GM19351 (cell line): ENCODE data around the gene INSM1.

Source experiments
- ATAC-seq: cut with Tn5 transposase; IDR thresholded peaks from one replicate; pipeline ENCODE4 v1.9.1; 2021; ENCODE audit warnings: mild to moderate bottlenecking, moderate library complexity; ENCODE audit not compliant: unreplicated experiment

Gene INSM1

DNA sequence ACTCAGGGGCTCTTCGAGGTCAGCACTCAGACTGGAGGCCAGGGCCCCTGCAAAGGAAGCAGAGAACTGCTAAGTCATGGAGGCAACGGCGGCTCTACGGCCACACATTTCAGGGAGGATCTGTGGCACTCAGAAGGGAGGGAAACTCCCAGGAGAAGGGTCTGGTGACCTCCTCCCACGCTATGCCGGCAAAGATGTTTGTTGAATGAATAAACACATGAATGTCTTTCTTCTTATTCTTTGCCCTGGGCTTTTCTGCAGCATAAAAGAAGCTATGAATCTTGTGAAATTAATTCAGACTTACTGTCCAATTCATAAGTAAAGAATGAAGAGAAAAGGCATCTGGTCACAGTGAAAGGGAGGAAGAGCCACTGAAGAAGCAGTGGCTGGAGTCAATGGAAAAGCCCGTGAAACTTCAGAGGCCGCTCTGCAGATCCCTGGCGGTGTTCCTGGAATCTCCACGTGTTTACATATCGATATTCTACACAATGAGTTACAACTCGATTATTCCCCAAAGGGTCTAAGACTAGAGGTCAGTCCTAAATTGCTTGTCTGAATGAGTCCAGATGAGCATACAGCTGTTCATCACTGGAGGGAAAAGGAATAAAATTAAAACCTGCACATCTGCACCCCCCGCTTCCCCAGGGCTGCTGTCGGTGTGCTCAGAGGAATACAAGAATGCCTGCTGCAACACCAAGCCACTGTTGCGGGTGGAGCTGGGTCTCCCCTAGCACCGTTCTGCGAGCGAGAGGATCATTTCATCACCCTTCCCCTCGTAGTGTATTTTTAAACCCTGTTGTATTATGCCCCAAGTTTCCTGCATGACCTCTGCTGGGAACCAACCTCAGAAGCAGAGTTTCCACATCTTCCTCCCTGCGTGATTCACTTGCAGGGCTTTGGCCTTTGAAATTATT, 25.6 kb downstream of the INSM1 start:
- ATAC-seq, result no peak

DNA sequence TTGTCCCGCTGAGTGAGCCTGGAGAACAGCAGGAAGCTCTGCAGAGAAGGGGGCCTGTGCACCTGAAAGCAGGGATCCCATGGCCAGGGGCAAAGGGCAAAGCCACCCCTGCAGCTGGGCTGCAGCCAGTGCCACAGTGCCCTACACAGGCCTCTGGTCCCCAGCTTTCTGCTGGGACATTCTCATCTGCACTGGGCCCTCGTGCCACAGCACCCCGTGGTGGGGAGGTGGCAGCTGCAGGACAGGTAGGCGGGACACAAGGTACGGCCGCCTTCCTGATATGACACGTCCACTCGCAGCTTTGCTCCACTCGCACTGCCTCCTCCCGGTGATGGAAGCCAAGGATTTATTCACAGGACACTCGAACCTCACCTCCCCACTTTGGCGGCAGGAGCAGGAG, 27.2 kb downstream of the INSM1 start:
- ATAC-seq, result no peak

DNA sequence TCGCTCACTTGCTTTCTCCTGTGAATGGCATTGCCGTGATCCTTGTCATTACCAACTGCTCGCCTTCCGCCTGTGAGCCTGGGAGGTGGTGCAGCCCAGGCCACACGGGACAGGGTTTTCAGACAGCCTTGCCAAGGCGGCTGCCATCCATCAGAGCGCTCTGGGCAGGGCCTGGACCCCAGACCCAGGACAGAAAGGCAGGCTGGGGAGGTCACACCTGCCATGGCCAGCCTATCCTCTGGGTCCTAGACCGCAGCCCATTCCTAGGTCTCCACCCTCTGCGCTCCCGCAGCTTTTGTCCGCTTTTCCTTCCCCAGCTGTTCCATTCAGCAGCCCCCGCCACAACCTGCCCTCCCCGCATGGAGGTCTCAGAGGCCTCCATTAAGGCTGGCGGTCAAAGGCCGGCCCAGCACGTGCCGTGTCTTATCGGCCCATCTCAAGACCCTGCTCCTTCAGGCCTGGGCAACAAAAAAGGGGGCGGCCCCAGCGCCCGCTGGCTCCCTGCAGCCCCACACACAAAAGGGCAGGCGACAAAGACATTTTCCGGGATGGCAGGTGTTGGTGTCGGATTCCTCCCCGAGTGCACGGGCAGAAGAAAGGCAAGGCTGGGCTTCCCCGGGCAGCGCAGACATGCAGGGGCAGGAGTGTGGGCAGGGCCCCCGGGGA, 28.1 kb downstream of the INSM1 start:
- ATAC-seq, result no peak

DNA sequence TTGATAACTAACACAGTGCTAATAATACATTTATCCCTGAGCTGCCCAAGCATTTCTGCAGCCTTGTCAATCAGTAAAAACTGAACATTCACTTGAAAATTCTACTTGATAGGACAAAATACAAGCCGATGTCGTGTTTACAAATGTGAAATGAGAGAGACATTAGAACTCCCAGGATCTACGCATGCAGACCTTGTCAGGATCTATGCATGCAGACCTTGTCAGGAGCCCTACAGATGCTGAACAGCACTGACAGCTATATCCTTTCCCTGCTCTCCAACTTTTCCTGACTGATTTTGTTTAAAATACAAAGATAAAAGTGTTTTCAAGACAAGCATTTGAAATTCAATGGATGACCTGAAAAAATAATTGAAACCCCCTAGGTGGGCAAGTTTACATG, 28.9 kb downstream of the INSM1 start:
- ATAC-seq, result no peak

DNA sequence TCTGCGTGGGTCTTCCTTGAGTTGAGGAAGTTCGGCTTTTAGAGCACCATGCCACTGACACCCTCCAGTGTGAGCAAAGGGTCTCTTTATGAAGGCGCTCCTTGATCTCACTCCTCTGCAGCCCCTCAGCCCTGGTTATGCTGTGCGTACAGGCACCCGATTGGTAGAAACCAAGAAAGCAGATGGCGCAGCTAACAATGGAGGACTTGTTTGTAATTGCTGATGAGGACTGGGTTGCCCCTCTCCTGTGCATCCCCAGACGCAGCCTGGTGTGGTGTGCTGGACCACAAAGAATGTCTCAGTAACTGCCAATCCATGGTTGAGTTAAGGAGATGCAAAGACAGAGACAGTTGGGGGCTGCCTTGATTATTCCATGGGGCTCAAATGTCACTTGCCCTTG, 30.2 kb downstream of the INSM1 start:
- no peak for ATAC-seq

DNA sequence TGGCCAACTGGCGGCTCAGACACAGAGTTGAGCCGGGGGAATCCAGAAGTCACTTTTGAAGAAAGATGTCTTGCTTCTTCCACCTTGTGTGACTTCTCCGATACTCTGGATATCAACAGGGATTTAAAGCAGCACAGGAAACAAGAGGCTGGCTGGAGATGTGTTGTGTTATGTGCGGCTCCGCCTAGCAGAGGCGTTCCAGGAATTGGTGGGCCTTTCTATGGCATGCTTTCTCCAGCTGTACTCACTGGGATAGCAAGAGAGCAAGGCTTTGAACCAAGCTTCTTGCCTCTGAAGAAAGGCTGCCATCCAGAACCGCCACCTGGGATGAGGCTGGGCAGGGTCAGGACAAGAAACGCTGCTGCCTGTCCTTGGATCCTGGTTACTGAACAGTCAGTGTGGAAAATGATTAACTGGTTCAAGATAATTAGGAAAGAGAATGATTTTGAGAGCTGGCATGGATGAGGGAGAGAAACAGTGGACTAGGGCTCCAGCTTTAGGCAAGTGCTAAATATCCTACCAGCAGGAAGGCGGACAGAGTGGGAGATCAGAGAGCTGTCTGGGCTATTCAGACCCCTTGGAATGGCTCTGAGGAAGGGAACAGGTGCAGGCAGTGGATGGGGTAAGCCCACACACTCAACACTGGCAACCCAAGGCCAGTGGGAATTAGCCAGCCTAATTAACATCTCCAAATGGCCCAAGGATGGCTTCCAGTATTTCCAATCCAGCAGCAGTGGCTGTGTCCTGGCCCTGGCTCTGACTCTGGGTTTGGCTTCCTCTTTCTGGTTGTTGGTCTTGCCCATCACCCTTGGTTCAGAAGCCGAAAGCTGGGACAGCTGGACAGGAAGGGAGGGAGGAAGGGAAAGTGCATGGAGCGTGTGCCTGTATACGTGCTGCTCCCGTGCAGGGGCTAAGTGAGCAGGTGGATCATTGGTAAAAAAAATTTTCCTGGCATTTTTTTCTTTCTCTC, 31.9 kb downstream of the INSM1 start:
- no peak for ATAC-seq

DNA sequence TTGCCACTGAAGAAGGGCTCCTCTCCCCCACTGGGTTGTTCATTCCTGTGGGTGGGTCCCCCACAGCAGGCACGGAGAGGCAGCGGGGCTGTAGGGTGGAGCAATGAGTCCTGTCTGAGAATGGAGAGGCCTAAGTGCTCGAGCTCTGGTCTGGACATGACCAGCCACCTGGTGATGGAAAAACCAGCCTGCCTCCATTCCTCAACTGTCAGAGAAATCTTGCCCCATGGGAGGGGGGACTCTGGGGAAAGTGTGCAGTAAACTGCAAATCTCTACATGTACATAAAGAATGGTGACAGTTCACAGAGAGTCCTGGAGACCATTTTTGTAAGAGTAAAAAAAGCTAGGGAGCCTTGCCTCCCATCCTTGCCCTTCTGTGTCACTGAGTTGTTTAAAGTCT, 34.1 kb downstream of the INSM1 start:
- no peak for ATAC-seq

DNA sequence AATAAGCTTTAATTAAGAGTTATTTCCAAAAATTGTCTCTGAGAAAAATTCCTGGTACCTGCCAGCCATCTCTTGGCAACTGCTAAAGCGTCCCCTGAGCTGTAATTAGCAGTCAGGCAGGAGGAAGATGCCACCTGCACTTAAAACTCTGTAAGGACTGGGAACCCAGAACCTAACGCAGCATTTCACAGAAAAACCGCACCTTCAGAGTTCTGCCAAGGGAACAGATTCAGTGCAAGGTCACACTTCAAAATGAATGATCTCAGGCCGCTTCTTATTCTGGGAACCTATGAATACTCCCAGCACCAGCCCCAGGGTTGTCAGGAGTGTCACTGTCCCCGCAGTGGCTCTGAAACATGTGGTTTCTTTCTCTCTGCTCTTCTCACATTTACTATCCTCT, 36.7 kb downstream of the INSM1 start:
- no peak for ATAC-seq

DNA sequence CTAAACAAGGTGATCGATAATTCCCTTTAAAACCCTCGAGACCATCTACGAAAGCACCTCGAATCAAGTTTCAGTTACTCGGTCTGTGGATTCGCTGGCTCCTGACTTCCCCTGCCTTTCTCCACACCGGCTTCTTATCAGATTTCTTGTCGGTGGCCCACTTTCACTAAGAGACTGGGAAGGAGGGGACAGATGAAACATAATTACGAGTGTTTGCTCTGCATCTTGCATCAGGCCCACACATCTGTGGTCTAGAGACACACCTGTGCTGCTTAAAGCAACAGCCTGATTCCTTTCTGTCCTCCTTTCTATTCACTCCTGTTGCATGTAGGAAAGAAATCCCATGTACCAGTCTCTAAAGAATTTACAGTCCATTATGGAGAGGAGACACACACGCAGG, 37.7 kb downstream of the INSM1 start:
- no peak for ATAC-seq

DNA sequence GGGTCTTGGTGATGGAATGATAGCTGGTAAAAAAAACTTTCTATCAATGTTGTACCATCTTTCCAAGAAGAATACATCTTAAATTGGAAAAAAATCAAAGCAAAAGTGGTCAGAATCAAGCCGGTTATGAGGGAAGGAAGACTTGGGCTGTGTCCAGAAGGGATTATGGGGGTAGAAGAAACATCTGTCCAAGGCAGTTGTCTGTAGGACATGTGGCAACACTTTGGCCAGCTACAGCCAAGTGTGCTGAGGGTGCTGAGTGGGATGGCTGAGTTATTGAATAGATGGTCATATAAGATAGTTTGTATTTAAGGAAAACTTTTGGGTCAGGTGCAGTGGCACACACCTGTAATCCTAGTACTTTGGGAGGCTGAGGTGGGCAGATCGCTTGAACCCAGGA, 38.4 kb downstream of the INSM1 start:
- no peak for ATAC-seq

DNA sequence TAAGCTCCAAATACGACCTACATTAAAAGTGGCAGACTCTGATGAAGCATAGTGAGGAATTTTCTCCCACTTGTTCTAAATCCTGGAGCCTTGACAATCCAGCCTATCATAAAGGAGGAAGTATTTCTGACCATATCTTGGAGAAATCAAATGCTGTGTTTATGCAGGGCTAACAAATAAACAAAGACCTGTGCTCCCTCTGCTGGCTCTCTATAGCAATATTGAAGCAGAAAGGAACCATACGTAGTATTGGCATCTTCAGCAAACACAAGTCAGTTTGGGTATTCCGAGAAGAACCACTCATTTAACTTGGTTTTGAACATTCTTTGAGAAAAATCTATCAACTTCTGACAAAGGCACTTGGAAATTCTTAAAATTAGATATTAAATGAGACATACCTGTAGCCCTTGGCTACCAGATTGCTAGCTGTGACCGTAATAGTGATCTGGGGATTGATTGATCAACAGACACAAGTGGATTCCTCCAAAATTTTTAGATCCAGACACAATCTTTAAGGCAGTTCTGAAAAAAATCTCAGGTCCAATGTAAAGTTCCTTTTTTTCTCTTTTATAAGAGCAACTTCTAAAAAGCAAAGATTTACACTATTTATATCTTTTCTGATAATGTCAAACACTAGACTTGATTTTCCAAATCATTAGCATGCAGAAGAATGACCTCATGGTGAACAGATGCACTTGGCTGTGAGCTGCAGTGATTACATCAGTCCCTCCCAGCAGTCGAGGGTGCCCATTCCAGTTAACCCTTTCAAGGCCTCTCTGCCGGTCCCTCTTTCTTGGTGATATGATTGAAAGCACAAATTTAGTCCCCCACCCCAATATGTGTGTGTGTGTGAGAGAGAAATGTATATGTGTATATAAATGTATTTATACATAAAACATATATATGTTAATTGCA, 40.2 kb downstream of the INSM1 start:
- no peak for ATAC-seq

DNA sequence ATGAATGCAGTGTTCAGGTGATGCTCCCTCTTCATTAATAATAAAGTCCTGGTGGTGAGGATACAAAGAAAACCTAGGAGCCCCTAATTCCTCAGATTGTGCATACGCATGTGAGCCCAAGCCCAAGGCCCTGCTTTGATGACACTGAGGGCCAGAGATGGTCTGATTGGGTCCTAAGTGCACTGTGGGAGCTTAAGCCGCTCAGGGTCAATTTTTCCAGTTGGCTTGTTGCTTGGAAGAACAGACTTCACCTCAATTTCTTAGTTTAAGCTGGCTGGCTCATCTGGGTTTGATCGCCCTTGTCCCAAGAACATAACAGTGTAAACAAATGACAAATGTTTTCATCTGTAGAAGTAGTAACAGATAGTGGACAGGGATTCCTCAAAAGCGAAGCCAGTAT, 41.4 kb downstream of the INSM1 start:
- no peak for ATAC-seq

DNA sequence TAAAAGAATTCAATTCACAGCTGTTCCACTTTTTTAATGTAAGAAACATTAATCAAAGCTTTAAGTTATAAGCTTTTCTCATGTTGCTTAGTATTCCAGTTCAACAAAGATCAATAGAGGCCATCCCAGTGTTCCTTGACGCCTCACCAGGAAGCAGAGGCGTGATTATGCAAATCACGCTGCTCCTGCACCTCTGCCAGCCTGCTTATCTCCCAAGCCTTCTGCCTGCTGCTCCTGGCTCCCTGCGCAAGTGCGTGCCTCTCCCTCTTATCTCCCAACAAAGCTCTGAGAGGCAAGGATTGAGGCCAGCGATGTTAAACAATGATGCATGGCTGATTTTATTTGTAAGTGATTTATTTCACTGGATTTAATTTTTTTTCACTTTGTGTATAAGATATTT, 42.8 kb downstream of the INSM1 start:
- ATAC-seq, result no peak

DNA sequence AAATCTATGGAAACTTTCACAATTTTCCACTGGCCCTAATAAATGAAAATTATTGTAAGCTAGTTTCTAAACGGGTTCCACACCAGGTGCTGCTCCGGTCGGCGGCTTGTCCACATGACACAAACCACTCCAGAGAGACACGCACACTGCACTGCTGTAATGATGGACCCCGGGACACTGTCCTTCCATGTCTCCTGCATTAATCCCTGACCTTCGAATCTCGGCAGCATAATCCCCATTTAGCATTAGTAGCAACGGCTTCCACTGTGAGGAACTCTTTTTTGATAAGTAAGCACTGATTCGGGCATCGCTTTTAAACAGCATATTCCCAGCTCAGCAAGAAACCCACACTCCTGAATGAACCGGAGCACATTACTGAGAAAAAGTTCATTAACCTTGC, 43.5 kb downstream of the INSM1 start:
- ATAC-seq, result no peak

DNA sequence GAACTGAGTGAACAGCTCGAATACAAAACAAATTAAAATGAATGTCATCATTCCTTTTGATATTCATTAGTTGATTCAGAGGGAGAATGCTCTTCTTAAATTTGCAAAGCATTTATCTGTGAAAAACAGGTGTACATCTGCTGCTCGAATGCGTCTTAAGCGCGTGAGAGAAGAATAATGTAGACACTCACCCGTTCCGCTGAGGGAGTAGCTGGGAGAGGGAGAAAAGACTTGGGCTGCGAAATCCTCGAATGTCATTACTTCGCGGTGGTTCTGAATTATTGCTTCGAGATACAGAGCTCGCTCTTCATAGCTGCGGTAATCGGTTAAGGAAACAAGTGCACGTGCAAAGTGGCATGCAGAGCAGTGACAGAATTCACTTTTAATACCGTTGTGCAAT, 43.9 kb downstream of the INSM1 start:
- ATAC-seq, result no peak

DNA sequence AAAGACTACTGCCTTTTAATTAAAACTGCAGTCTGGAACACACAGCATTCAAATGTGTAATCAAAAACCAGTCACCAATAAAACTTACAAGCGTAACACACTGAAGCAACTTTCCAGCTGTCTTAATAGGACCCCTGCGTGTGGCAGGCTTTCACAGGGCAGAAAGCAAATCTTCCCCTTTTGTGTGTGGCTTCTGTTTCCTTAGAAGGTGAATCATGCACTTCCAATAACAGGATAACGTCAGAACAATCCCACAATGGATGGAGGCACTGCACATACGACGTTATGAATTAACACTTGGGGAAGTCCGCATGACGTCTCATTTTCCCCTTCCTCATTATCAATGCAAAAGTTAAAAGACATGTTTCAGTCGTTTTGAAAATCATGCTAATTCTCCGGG, 44.8 kb downstream of the INSM1 start:
- no peak for ATAC-seq

DNA sequence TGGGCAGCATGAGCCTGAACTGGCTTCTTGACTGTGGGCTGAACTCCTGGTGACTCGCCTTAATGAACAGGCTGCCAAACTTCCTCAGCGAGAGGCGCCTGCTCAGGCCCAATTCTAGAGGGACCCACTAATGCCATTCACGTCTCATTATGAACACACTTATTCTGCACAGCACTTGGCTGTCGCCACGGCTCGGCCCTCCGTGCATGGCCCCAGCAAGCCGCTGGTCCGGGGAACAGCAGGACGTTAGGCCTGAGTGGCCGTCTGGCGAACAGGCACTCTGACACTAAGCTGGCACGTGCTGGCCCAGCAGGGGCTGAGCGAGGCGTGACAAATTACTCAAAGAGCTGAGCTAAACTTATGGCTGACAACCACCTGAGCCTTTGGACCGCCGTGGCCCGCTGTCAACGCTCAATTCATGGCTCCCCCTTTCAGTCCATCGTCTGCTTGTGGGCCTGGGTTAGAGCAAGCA, 45.9 kb downstream of the INSM1 start:
- ATAC-seq, result no peak

DNA sequence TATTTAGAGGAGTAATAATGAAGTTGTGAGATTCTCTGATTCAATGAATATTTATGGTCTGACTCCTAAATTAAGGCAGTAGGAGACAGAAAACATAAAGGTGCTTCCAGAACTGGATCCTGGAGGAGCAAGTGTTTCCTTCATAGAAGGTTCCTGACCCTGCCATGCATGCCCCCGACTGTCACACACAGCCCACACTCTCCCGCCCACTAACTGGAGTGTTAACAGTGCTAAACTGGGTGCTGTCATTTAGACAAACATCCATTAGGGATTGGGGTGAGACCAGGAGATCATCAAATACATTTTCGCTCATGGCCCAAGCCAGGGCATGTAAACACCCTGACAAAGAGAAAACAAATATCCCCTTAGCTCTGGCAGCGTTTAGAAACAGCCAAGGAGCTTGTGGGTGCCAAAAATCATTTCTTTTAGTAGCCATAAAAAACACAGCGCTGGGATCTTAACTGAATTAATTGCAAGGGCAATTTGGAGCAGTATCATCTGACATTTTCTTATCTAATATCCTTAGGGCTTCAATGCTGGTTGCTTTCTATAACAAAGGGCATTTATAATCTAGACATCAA, 46.8 kb downstream of the INSM1 start:
- ATAC-seq, result no peak

DNA sequence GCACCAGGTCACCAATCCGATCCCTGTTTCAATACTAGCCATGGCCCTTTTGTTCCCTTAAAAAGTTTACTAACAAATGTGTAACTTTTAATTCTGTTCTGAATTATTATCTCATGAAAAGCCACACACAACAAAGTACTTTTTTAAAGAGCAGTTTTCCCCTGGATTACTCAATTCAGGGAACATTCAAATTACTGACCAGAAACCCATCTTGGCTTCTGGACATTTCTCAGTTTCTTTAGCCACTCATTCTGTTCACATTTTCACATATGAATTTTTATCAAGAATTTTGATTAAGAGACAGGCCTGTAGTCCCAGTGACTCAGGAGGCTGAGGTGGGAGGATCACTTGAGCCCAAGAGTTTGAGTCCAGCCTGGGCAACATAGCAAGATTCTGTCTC, 47.4 kb downstream of the INSM1 start:
- ATAC-seq, result no peak
